ENCODE results near the gene NIPAL3.

GRCh38 chr1:24504560-24504959 lies 89.0 kb downstream of the NIPAL3 start:
- TF ChIP-seq CTCF (optimal IDR thresholded peaks at IDR 0.05 in 1 of 3, IDR thresholded peaks at IDR 0.05 in 1 of 3, conservative IDR thresholded peaks at IDR 0.05 in 1 of 3; ENCODE audit: extremely low read depth in 1 of 3, insufficient read depth in 2 of 3, low read length in 3 of 3) (no peak), EZH2 (IDR thresholded peaks at IDR 0.05; ENCODE audit: low read length) (no peak)

All from keratinocyte (primary cell).